HepG2 (cell line): Measurements from ENCODE around the gene MAN2B2. TPM values are rescaled to one million over a fixed set of nuclear protein-coding genes. Genes with fewer than 3 reads are reported as not detected.

Experiments used
- CHD4 ChIP-seq: fragments of 200-600 bp; sonication (generic); IDR thresholded peaks from 2 replicates; pipeline ENCODE4 v1.7.0; 2017; ENCODE audit warnings: mild to moderate bottlenecking, low read length, borderline replicate concordance
- KDM6A ChIP-seq: IDR thresholded peaks from 2 replicates; pipeline ENCODE4 v1.6.1; 2016; ENCODE audit warnings: low read depth
- REPIN1 ChIP-seq: sonication (generic); formaldehyde crosslinking; IDR thresholded peaks from 2 replicates; pipeline ENCODE4 v1.8.0; 2022; ENCODE audit warnings: missing genetic modification reagents, low read depth, mild to moderate bottlenecking, borderline replicate concordance
- ZNF264 ChIP-seq: sonication (generic); formaldehyde crosslinking; IDR thresholded peaks from 2 replicates; pipeline ENCODE4 v1.4.0; 2020; ENCODE audit warnings: missing genetic modification reagents
- ZNF441 ChIP-seq: sonication (generic); formaldehyde crosslinking; IDR thresholded peaks from 2 replicates; pipeline ENCODE4 v1.7.0; 2021; ENCODE audit warnings: missing genetic modification reagents, borderline replicate concordance
- polyA plus RNA-seq, 8 experiments: library from polyadenylated mRNA; depleted of rRNA in 3 of 8; stranded (reverse) in 7 of 8; unstranded in 1 of 8; fragments of >200 nt; fragmentation: Illumina TruSeq in 4 of 8; extraction: Trizol in 4 of 8; gene quantifications; 2 replicates each; pipeline versions ENCODE4 v1.2.1 to v1.2.3, GENCODE V29; 2011 to 2016; ENCODE audit warnings: low read depth in 4 of 8, missing spikeins in 1 of 8, mixed read lengths in 1 of 8; ENCODE audit not compliant: insufficient read depth in 1 of 8
- total RNA-seq, 5 experiments: library from RNA; depleted of rRNA; stranded (reverse); fragments of >200 nt; fragmentation: Illumina TruSeq; extraction: Trizol; gene quantifications; 2 replicates each; pipeline ENCODE4 v1.2.3, GENCODE V29; 2016; ENCODE audit warnings: low read depth in 1 of 5
- TF ChIP-seq, protein P1 (sequence below): sonication (generic); formaldehyde crosslinking; IDR thresholded peaks from 2 replicates; pipeline ENCODE4 v1.5.0; 2020; ENCODE audit warnings: mild to moderate bottlenecking, missing genetic modification reagents, borderline replicate concordance
- TF ChIP-seq, protein P2 (sequence below): sonication (generic); formaldehyde crosslinking; IDR thresholded peaks from 2 replicates; pipeline ENCODE4 v1.8.1; 2023; ENCODE audit warnings: mild to moderate bottlenecking, missing genetic modification reagents
- TF ChIP-seq, protein P3 (sequence below): sonication (generic); formaldehyde crosslinking; IDR thresholded peaks from 2 replicates; pipeline ENCODE4 v1.4.0; 2020; ENCODE audit warnings: missing genetic modification reagents, borderline replicate concordance
- TF ChIP-seq, protein P4 (sequence below): sonication (generic); formaldehyde crosslinking; IDR thresholded peaks from 2 replicates; pipeline ENCODE4 v1.5.0; 2020; ENCODE audit warnings: missing genetic modification reagents
- TF ChIP-seq, protein P5 (sequence below): sonication (generic); formaldehyde crosslinking; IDR thresholded peaks from 2 replicates; pipeline ENCODE4 v1.4.0; 2020; ENCODE audit warnings: missing genetic modification reagents, borderline replicate concordance

The MAN2B2 gene
- total and polyA plus RNA-seq, 2 of the 13 experiments (the other 11 are each of a cell fraction or from before 2014, with no cell fraction given) = 4.8 to 5.4 TPM

DNA sequence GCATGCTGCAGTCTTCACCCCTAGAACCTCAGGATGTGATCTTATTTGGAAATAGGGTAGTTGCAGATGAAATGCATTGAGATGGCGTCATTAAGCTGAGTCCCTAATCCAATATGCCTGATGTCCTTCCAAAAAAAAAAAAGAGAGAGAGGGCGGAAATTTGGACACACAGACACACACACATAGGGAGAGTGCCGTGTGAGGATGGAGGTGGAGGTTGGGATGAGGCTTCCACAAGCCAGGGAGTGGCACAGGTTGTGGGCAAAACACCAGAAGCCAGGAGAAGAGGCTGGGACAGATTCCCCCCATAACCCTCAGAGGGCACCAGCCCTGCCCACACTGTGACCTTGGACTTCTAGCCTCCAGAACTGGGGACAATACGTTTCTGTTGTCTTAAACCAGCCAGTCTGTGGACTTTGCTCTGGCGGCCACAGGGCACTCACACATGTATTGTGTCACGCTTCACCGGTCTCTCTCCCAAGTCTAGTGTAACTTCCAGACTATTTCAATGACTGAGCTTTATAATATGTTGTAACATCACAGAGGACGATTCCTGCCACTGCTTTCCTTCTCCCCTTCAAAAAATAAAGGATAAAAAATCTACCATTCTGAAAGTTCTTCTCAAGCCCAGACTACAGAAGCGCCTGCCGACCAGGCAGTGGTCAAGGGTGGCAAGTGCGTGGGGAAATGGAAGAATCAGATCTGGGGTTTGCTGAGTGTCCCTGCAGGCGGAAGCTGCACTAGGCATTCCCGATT is 35.8 kb upstream of the MAN2B2 start (continued):
- TF ChIP-seq, protein P1, sequence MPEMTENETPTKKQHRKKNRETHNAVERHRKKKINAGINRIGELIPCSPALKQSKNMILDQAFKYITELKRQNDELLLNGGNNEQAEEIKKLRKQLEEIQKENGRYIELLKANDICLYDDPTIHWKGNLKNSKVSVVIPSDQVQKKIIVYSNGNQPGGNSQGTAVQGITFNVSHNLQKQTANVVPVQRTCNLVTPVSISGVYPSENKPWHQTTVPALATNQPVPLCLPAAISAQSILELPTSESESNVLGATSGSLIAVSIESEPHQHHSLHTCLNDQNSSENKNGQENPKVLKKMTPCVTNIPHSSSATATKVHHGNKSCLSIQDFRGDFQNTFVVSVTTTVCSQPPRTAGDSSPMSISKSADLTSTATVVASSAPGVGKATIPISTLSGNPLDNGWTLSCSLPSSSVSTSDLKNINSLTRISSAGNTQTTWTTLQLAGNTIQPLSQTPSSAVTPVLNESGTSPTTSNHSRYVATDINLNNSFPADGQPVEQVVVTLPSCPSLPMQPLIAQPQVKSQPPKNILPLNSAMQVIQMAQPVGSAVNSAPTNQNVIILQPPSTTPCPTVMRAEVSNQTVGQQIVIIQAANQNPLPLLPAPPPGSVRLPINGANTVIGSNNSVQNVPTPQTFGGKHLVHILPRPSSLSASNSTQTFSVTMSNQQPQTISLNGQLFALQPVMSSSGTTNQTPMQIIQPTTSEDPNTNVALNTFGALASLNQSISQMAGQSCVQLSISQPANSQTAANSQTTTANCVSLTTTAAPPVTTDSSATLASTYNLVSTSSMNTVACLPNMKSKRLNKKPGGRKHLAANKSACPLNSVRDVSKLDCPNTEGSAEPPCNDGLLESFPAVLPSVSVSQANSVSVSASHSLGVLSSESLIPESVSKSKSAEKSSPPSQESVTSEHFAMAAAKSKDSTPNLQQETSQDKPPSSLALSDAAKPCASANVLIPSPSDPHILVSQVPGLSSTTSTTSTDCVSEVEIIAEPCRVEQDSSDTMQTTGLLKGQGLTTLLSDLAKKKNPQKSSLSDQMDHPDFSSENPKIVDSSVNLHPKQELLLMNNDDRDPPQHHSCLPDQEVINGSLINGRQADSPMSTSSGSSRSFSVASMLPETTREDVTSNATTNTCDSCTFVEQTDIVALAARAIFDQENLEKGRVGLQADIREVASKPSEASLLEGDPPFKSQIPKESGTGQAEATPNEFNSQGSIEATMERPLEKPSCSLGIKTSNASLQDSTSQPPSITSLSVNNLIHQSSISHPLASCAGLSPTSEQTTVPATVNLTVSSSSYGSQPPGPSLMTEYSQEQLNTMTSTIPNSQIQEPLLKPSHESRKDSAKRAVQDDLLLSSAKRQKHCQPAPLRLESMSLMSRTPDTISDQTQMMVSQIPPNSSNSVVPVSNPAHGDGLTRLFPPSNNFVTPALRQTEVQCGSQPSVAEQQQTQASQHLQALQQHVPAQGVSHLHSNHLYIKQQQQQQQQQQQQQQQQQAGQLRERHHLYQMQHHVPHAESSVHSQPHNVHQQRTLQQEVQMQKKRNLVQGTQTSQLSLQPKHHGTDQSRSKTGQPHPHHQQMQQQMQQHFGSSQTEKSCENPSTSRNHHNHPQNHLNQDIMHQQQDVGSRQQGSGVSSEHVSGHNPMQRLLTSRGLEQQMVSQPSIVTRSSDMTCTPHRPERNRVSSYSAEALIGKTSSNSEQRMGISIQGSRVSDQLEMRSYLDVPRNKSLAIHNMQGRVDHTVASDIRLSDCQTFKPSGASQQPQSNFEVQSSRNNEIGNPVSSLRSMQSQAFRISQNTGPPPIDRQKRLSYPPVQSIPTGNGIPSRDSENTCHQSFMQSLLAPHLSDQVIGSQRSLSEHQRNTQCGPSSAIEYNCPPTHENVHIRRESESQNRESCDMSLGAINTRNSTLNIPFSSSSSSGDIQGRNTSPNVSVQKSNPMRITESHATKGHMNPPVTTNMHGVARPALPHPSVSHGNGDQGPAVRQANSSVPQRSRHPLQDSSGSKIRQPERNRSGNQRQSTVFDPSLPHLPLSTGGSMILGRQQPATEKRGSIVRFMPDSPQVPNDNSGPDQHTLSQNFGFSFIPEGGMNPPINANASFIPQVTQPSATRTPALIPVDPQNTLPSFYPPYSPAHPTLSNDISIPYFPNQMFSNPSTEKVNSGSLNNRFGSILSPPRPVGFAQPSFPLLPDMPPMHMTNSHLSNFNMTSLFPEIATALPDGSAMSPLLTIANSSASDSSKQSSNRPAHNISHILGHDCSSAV (CRISPR knock-in tag) = no peak
- TF ChIP-seq, protein P2, sequence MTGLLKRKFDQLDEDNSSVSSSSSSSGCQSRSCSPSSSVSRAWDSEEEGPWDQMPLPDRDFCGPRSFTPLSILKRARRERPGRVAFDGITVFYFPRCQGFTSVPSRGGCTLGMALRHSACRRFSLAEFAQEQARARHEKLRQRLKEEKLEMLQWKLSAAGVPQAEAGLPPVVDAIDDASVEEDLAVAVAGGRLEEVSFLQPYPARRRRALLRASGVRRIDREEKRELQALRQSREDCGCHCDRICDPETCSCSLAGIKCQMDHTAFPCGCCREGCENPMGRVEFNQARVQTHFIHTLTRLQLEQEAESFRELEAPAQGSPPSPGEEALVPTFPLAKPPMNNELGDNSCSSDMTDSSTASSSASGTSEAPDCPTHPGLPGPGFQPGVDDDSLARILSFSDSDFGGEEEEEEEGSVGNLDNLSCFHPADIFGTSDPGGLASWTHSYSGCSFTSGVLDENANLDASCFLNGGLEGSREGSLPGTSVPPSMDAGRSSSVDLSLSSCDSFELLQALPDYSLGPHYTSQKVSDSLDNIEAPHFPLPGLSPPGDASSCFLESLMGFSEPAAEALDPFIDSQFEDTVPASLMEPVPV = no peak
- TF ChIP-seq REPIN1 = peak; percentile 59; the same call in 1 of the 2 replicates
- TF ChIP-seq, protein P3, sequence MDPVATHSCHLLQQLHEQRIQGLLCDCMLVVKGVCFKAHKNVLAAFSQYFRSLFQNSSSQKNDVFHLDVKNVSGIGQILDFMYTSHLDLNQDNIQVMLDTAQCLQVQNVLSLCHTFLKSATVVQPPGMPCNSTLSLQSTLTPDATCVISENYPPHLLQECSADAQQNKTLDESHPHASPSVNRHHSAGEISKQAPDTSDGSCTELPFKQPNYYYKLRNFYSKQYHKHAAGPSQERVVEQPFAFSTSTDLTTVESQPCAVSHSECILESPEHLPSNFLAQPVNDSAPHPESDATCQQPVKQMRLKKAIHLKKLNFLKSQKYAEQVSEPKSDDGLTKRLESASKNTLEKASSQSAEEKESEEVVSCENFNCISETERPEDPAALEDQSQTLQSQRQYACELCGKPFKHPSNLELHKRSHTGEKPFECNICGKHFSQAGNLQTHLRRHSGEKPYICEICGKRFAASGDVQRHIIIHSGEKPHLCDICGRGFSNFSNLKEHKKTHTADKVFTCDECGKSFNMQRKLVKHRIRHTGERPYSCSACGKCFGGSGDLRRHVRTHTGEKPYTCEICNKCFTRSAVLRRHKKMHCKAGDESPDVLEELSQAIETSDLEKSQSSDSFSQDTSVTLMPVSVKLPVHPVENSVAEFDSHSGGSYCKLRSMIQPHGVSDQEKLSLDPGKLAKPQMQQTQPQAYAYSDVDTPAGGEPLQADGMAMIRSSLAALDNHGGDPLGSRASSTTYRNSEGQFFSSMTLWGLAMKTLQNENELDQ (CRISPR knock-in tag) = no peak
- peak; percentile 52; the same call in 1 of the 2 replicates for TF ChIP-seq ZNF441 (CRISPR knock-in tag)
- peak; percentile 61; the same call in 1 of the 2 replicates for TF ChIP-seq KDM6A (CRISPR knock-in tag)
- TF ChIP-seq, protein P4, sequence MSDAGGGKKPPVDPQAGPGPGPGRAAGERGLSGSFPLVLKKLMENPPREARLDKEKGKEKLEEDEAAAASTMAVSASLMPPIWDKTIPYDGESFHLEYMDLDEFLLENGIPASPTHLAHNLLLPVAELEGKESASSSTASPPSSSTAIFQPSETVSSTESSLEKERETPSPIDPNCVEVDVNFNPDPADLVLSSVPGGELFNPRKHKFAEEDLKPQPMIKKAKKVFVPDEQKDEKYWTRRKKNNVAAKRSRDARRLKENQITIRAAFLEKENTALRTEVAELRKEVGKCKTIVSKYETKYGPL (CRISPR knock-in tag) = no peak
- TF ChIP-seq, protein P5, sequence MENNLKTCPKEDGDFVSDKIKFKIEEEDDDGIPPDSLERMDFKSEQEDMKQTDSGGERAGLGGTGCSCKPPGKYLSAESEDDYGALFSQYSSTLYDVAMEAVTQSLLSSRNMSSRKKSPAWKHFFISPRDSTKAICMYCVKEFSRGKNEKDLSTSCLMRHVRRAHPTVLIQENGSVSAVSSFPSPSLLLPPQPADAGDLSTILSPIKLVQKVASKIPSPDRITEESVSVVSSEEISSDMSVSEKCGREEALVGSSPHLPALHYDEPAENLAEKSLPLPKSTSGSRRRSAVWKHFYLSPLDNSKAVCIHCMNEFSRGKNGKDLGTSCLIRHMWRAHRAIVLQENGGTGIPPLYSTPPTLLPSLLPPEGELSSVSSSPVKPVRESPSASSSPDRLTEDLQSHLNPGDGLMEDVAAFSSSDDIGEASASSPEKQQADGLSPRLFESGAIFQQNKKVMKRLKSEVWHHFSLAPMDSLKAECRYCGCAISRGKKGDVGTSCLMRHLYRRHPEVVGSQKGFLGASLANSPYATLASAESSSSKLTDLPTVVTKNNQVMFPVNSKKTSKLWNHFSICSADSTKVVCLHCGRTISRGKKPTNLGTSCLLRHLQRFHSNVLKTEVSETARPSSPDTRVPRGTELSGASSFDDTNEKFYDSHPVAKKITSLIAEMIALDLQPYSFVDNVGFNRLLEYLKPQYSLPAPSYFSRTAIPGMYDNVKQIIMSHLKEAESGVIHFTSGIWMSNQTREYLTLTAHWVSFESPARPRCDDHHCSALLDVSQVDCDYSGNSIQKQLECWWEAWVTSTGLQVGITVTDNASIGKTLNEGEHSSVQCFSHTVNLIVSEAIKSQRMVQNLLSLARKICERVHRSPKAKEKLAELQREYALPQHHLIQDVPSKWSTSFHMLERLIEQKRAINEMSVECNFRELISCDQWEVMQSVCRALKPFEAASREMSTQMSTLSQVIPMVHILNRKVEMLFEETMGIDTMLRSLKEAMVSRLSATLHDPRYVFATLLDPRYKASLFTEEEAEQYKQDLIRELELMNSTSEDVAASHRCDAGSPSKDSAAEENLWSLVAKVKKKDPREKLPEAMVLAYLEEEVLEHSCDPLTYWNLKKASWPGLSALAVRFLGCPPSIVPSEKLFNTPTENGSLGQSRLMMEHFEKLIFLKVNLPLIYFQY (CRISPR knock-in tag) = no peak
- TF ChIP-seq CHD4 = peak; percentile 39; the same call in 1 of the 2 replicates
- TF ChIP-seq ZNF264 (CRISPR knock-in tag) = 0 out of 2 replicates have a peak, but pooled peaks have one; percentile 61
